Endometrium (tissue), 2 donors: ENCODE data around the gene HDDC2.

Experiments used
- FAIRE-seq: peaks from 2 replicates; lab custom pipeline; 2012; peaks lifted over from hg19 to GRCh38; lab: Jason Lieb, UNC
- donor health status: control.
- donor health status: control.

HDDC2 gene

DNA sequence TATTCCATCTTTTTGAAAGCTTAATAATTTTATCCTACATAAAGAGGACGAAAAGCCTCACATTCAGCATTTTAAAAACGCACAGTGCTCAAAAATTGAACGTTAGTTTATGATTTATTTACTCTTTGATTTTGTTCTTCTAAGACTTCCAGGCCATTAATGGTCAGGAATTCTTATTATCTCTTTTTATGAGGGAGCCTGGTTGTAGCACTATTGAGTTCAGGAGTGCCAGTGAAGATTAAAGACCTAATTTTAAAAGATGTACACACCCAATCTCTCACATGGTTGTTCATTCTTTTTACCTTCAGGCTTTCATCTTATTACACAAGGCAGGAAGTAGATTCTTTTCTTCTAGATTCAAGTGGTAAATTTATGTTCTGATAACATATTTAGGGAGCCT lies 68.6 kb downstream of the HDDC2 start:
- FAIRE-seq: no peak

DNA sequence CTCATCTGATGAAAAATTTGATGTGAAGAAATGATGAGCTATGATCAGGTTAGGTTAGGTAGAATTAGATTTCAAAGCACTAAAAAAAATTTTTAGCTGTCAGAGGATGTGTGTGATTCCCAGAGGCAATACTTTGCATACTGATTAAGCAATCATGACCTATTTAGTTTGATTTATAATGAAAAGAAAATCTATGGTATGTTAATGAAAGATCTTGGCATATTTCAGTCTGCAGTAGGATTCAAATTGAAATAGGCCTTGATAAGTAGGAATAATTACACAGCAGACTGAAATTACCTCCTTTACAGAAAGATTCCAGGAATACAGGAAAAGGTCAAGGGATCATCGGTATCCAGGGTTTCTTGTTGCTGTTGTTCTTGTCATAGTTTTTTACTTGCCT lies 69.3 kb downstream of the HDDC2 start:
- FAIRE-seq: no peak

DNA sequence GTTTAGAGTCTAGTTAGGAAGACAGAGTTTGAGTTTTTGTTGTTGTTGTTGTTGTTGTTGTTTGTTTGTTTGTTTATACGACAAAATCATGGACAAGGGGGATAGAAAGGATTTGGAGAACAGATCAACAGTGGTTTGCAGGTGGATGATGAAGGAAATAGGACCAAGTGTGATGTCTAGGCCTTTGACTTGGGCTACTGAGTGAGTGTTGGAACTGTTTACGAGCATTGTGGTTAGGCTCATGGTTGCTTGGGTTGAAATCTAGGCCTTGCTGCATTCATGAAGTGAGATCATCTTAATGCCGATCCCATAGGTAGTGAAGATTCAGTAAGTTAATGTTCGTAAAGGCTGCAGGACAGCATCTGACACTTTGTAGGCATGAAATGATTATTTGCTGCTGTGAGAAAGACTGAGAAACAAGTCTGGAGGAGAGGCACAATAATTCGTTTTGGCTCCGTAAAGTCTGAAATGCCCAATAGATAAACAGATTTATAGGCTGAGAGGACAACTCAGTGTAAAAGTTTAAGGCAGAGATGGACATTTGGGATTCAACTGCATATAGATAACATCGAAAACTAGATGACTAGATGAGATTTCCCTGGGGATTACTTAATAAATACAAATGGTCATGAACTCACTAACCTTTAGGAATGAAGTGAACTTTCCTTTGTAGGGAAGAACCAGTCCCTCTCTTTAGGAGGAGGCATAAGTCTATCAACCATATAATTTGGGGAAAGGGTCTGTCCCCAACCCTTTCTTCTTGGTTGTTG lies 70.0 kb downstream of the HDDC2 start:
- no peak for FAIRE-seq

DNA sequence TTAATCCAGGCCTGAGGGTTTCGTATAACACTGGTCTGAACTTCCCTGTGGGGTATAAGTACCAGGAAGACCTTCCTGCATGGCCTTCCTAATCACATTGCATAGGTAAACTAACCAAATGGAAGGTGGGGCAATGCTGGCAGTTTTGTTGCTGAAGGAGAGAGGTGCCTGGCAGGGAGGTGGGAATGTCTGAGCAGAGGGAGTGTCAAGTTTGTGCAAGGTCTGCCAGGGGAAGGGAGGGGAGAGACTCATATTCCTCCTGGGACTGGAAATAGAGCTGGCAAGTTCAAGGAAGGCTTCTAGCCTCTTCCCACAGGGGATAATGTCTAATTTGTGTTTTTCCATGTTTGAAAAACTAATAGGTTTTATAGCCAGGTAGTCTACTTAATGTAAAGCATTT lies 70.6 kb downstream of the HDDC2 start:
- no peak for FAIRE-seq

DNA sequence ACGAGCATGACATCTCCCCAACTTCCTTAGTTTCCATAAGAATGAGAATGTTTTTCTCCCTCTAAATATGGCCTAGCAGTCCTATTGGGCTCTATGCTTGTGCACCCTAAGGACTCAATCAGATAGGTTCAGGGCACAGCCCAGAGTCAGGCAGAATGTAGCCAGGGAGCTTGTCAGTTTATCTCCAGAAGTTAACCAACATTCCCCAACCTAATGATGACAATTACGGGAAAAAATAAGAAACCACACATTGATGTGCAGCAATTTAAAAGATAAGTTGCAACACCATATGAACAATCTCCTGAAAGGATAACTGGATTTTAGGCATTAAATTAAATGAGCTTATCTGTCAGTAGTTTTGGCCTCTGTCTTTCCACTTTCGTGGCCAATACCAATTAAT lies 71.1 kb downstream of the HDDC2 start:
- FAIRE-seq: no peak

DNA sequence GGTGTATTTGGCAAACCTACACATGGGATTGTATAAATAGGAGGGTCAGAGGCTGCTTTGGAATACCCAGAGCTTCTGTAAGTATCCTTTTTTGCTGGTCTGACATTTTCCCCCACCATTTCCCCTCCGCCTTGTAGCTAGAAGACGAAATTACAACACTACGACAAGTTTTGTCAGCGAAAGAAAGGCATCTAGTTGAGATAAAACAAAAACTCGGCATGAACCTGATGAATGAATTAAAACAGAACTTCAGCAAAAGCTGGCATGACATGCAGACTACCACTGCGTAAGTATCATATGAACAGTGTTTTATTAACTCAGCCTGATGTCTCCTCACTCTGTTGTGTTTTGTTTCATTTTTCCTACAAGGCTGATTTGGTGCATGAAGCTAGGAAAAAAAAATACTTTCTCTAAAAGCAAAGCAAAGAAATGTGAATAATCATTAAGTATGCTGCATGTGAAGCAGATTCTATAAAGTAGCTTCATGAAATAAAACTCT lies 72.7 kb downstream of the HDDC2 start:
- FAIRE-seq: no peak

DNA sequence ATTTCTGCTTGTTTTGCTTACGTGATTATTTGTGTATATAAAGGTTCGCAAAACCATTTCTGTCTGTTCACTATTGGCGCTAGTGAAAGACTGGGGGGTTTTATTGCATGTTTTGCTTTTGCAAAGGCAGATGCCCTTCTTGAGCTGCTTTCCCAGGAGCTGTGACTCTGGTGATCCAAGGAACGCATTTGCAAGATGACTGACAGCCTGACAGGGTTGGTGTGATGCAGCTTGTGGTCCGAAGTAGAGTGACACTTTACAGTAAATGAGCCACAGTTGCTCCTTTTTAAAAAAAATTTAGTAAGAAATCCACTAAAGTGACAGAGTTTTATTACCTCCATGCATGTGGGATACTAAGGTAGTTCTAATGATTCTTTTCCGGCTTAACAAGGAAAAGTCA lies 74.5 kb downstream of the HDDC2 start:
- no peak for FAIRE-seq
